B cell (primary cell): Measurements from ENCODE around the gene NPW. TPM values are rescaled to one million over a fixed set of nuclear protein-coding genes. Genes with fewer than 3 reads are reported as not detected.
A peak's percentile ranks its signal among the peaks of the same experiment; 100 is the strongest.

ENCODE experiments used
- ATAC-seq: fragments of 200-7000 bp; cut with Tn5 transposase; one replicate; pipeline ENCODE4 v1.10.0; 2021; ENCODE audit warnings: low read depth, mild to moderate bottlenecking, moderate number of reproducible peaks, moderate library complexity
- CTCF ChIA-PET: fragments of 350-600 bp; sonication (Branson Sonifier 250); formaldehyde crosslinking; loops from one replicate; lab custom pipeline; 2021; ENCODE audit warnings: antibody characterized with exemption, inconsistent platforms; lab: Charles Lee
- POLR2A ChIA-PET: fragments of 350-600 bp; sonication (Branson Sonifier 250); formaldehyde crosslinking; loops from one replicate; lab custom pipeline; 2021; ENCODE audit warnings: antibody characterized with exemption; lab: Charles Lee
- DNase-seq: peaks from one replicate; pipeline ENCODE4 v3.0.0; 2013
- H2AFZ ChIP-seq: 2 replicates; pipeline ENCODE4 v1.6.1; 2012; ENCODE audit warnings: mild to moderate bottlenecking, low read depth, low read length; ENCODE audit not compliant: insufficient read depth, poor library complexity, severe bottlenecking
- H3K27ac ChIP-seq, 2 donors: 1 replicate in 1 of 2; 2 replicates in 1 of 2; pipeline ENCODE4 v1.5.1; 2012 to 2013; ENCODE audit warnings: low read length in 2 of 2, mild to moderate bottlenecking in 2 of 2, moderate library complexity in 1 of 2
- H3K27me3 ChIP-seq, 4 experiments: fragments of 200-600 bp in 1 of 4; sonication (generic) in 1 of 4; replicated peaks in 1 of 4; 1 replicate in 2 of 4; 2 replicates in 2 of 4; pipeline versions ENCODE4 v1.6.1 to v1.7.0; 2013 to 2016; ENCODE audit warnings: low read length in 3 of 4, mild to moderate bottlenecking in 2 of 4, mixed read lengths in 1 of 4, moderate library complexity in 1 of 4; ENCODE audit not compliant: insufficient read depth in 4 of 4, control insufficient read depth in 3 of 4; ENCODE audit errors: control extremely low read depth in 1 of 4
- H3K36me3 ChIP-seq, 2 experiments: replicated peaks in 1 of 2; 1 replicate in 1 of 2; 2 replicates in 1 of 2; pipeline versions ENCODE4 v1.6.1 to v1.7.1; 2013; ENCODE audit warnings: low read length in 1 of 2; ENCODE audit not compliant: insufficient read depth in 2 of 2, control insufficient read depth in 1 of 2; ENCODE audit errors: control extremely low read depth in 1 of 2, extremely low read depth in 1 of 2
- H3K4me1 ChIP-seq, 2 donors: fragments of 200-600 bp in 1 of 2; sonication (generic) in 1 of 2; 1 replicate in 1 of 2; 2 replicates in 1 of 2; pipeline versions ENCODE4 v1.5.1 to v1.6.1; 2013 to 2017; ENCODE audit warnings: low read length in 2 of 2; ENCODE audit not compliant: control insufficient read depth in 2 of 2, insufficient read depth in 2 of 2
- H3K4me2 ChIP-seq: replicated peaks from 2 replicates; pipeline ENCODE3; 2012; ENCODE audit warnings: mild to moderate bottlenecking, low read depth, low read length; ENCODE audit not compliant: poor library complexity, severe bottlenecking
- H3K4me3 ChIP-seq, 5 experiments: fragments of 200-600 bp in 1 of 5; sonication (generic) in 1 of 5; 1 replicate in 3 of 5; 2 replicates in 2 of 5; pipeline versions ENCODE4 v1.5.1 to v1.7.0; 2011 to 2016; ENCODE audit warnings: low read length in 4 of 5, mild to moderate bottlenecking in 4 of 5, low read depth in 2 of 5, control low read depth in 1 of 5, moderate library complexity in 1 of 5; ENCODE audit not compliant: insufficient read depth in 1 of 5; ENCODE audit errors: control extremely low read depth in 1 of 5, extremely low read depth in 1 of 5
- H3K79me2 ChIP-seq: fragments of 200-600 bp; sonication (generic); one replicate; pipeline ENCODE4 v1.6.0; 2016; ENCODE audit warnings: low read length; ENCODE audit not compliant: control insufficient read depth, insufficient read depth
- H3K9ac ChIP-seq: fragments of 200-600 bp; sonication (generic); 2 replicates; pipeline ENCODE4 v1.6.1; 2017; ENCODE audit warnings: mild to moderate bottlenecking, low read length, moderate library complexity
- H3K9me3 ChIP-seq, 3 donors: one replicate each; pipeline versions ENCODE4 v1.6.1 to v1.7.1; 2013; ENCODE audit warnings: low read length in 2 of 3; ENCODE audit not compliant: control insufficient read depth in 2 of 3, insufficient read depth in 1 of 3; ENCODE audit errors: control extremely low read depth in 1 of 3
- H4K20me1 ChIP-seq: 2 replicates; pipeline ENCODE4 v1.6.0; 2012; ENCODE audit warnings: mild to moderate bottlenecking, low read length; ENCODE audit not compliant: insufficient read depth, control insufficient read depth, poor library complexity, severe bottlenecking
- H3K27ac Mint-ChIP-seq: one replicate; pipeline ENCODE4 v1.8.0; 2021; ENCODE audit warnings: mixed read lengths
- H3K27me3 Mint-ChIP-seq: one replicate; pipeline ENCODE4 v1.8.0; 2021; ENCODE audit warnings: mixed read lengths
- H3K4me1 Mint-ChIP-seq: one replicate; pipeline ENCODE4 v1.8.0; 2021; ENCODE audit warnings: mixed read lengths
- H3K4me3 Mint-ChIP-seq: one replicate; pipeline ENCODE4 v1.8.0; 2021; ENCODE audit warnings: mixed read lengths
- H3K9me3 Mint-ChIP-seq: one replicate; pipeline ENCODE4 v1.8.0; 2022; ENCODE audit warnings: mixed read lengths; ENCODE audit not compliant: insufficient read depth
- EZH2 ChIP-seq: IDR thresholded peaks from 2 replicates; pipeline ENCODE4 v1.6.1; 2012; ENCODE audit warnings: borderline replicate concordance, low read depth, mild to moderate bottlenecking, moderate library complexity, low read length; ENCODE audit not compliant: insufficient read depth, poor library complexity, severe bottlenecking
- whole genome bisulfite sequencing: methylation state at CpG from one replicate; pipeline ENCODE4 v1.1.5; 2013; ENCODE audit warnings: missing lambda C conversion rate; ENCODE audit not compliant: insufficient coverage; 5-methylcytosine and 5-hydroxymethylcytosine counted together
- intact Hi-C: fragments of 100-400 bp; cut with micrococcal nuclease; formaldehyde crosslinking; loops from one replicate; pipeline ENCODE4 v1.10.0; 2022
- polyA plus RNA-seq: library from polyadenylated mRNA; depleted of rRNA; stranded (reverse); fragments of >200 nt; gene quantifications from 2 replicates; pipeline ENCODE4 v1.2.3, GENCODE V29; 2012
- total RNA-seq, 2 donors: library from RNA; stranded (reverse); fragments of 120-200 nt in 1 of 2; gene quantifications; 1 replicate in 1 of 2; 2 replicates in 1 of 2; pipeline versions ENCODE4 v1.2.3 to v1.2.4, GENCODE V29; 2013 to 2022
- TF ChIP-seq, protein P1 (sequence below): fragments of 200-600 bp; IDR thresholded peaks from one replicate; pipeline ENCODE4 v1.8.0; 2022; ENCODE audit warnings: antibody characterized with exemption, mild to moderate bottlenecking

Gene NPW
- total and polyA plus RNA-seq, 2 donors (not counting 1 experiment from before 2014, with no cell fraction given) = 0.13 to 1.7 TPM

DNA sequence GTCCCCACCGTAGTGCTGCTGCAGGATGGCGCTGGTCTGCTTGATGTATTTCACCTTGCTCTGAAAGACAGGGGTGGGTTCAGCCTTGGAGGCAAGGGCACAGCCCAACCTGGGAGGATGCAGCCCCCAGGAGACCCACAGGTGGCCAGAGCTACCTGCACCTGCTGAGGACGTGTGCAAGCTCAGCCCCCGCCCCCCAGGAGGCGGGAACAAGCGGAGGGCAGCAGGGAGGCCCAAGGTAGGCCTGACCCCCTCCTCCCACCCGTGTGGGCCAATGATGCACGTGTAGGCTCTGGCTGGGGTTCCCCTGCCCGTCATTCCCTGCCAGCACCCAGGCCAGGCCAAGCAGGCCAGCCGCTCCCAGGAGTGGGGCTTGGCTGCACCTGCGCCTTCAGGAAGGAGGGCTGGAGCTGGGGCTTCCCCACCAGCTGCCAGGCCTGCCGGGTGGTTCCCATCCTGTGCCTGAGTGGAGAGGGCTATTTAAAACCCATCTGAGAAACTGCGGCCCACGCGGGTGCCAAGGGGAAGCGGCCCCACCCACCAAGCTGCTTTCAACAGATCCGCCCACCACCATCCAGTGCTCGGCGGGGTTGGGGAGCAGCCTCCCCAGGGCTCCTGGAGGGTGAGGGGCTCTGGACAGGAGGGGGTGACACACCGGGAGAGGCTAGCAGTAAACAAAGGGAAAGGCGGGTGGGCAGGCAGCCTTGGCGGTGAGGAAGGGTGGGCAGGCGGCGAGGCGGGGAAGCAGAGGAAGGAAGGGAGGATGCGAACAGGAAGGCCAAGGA lies 24.3 kb downstream of the NPW start:
- Histone ChIP-seq H3K9ac (no peak overlapping the region), H3K4me3 (no peak overlapping the region), H2AFZ (no peak overlapping the region), H3K4me2 (peak overlapping the region; percentile 41), H3K9me3 (no peaks in the 10 kb centered on the region), H4K20me1 (no peaks in the 10 kb centered on the region), H3K36me3 (no peaks in the 10 kb centered on the region), H3K79me2 (peaks cover 25% of the 10 kb centered on the region), H3K4me1 (peaks cover 15 to 35% of the 10 kb centered on the region in 2 donors), H3K27ac (no peak overlapping the region), H3K27me3 (no peaks in the 10 kb centered on the region)
- H3K4me1 Mint-ChIP-seq = peaks cover 20% of the 10 kb centered on the region
- ATAC-seq = no peak
- TF ChIP-seq EZH2 = no peak
- TF ChIP-seq, protein P1, sequence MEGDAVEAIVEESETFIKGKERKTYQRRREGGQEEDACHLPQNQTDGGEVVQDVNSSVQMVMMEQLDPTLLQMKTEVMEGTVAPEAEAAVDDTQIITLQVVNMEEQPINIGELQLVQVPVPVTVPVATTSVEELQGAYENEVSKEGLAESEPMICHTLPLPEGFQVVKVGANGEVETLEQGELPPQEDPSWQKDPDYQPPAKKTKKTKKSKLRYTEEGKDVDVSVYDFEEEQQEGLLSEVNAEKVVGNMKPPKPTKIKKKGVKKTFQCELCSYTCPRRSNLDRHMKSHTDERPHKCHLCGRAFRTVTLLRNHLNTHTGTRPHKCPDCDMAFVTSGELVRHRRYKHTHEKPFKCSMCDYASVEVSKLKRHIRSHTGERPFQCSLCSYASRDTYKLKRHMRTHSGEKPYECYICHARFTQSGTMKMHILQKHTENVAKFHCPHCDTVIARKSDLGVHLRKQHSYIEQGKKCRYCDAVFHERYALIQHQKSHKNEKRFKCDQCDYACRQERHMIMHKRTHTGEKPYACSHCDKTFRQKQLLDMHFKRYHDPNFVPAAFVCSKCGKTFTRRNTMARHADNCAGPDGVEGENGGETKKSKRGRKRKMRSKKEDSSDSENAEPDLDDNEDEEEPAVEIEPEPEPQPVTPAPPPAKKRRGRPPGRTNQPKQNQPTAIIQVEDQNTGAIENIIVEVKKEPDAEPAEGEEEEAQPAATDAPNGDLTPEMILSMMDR = no peak
- CTCF ChIA-PET = interaction anchor here (0.6 kb wide), 1 partner anchor 97 kb away, joined by 3 read pairs; no protein-coding TSS in a partner anchor
- H3K4me3 Mint-ChIP-seq = no peak overlapping the region
- POLR2A ChIA-PET = no interaction called here
- no peaks in the 10 kb centered on the region for H3K27me3 Mint-ChIP-seq
- WGBS = 59% methylated on average over 22 of the region's 26 CpGs
- no peaks in the 10 kb centered on the region for H3K9me3 Mint-ChIP-seq
- intact Hi-C loops = no loop called here
- no peak overlapping the region for H3K27ac Mint-ChIP-seq
- no peak for DNase-seq

DNA sequence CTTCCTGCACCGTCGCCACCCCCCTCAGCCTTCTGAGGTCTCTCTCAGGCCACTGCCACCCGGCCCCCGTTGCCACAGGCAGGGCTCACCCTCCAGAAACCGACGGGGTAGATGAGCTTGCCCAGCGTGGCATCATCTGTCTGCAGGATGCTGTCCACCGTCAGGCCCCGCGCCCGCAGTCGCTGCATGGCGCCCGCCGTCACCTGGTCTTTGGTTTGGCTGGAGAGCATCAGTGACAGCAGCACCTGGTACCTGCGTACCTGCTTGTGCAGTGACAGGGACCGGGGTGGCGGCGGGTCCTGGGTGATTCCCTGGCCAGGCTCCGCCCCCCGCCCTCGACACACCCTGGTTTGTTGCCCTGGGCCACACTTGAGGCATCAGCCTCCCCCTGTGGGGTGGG lies 25.0 kb downstream of the NPW start:
- Histone ChIP-seq H3K36me3 (no peaks in the 10 kb centered on the region), H3K79me2 (peaks cover 32% of the 10 kb centered on the region), H3K4me3 (no peak overlapping the region), H3K9ac (no peak overlapping the region), H3K27ac (no peak overlapping the region), H3K9me3 (no peaks in the 10 kb centered on the region), H4K20me1 (no peaks in the 10 kb centered on the region), H3K4me2 (peak overlapping the region; percentile 41), H3K27me3 (no peaks in the 10 kb centered on the region), H3K4me1 (peaks cover 17 to 35% of the 10 kb centered on the region in 2 donors), H2AFZ (no peak overlapping the region)
- no peak for TF ChIP-seq EZH2
- TF ChIP-seq, protein P1 = no peak
- Mint-ChIP-seq H3K4me3 (no peak overlapping the region), H3K27me3 (no peaks in the 10 kb centered on the region), H3K4me1 (peaks cover 20% of the 10 kb centered on the region), H3K27ac (no peak overlapping the region), H3K9me3 (no peaks in the 10 kb centered on the region)
- intact Hi-C loops = no loop called here
- CTCF ChIA-PET = no interaction called here
- DNase-seq (no peak), ATAC-seq (no peak)
- POLR2A ChIA-PET = no interaction called here
- 83% methylated on average over 22 of the region's 22 CpGs for WGBS
